Suprapubic skin (tissue), 4 donors: Measurements from ENCODE around the gene MRGPRF. TPM values are rescaled to one million over a fixed set of nuclear protein-coding genes. Genes with fewer than 3 reads are reported as not detected.
"Not testable (repeated sequence)": the region's sequence is repeated elsewhere in the genome, so short reads cannot be mapped to it uniquely, and the experiment has no call there.

Source experiments
- DNase-seq, 2 donors: peaks; one replicate each; pipeline ENCODE4 v3.0.0-alpha.2; 2019; ENCODE audit warnings: low spot score in 2 of 2
- H3K27ac ChIP-seq: fragments of 200-600 bp; sonication (generic); one replicate; pipeline ENCODE4 v1.5.1; 2019
- H3K27me3 ChIP-seq: fragments of 200-600 bp; sonication (generic); one replicate; pipeline ENCODE4 v1.5.1; 2019
- H3K36me3 ChIP-seq: fragments of 200-600 bp; sonication (generic); one replicate; pipeline ENCODE4 v1.5.1; 2019
- H3K4me1 ChIP-seq: fragments of 200-600 bp; sonication (generic); one replicate; pipeline ENCODE4 v1.5.1; 2019
- H3K4me3 ChIP-seq: fragments of 200-600 bp; sonication (generic); one replicate; pipeline ENCODE4 v1.5.1; 2019; ENCODE audit warnings: mild to moderate bottlenecking
- H3K9me3 ChIP-seq: fragments of 200-600 bp; sonication (generic); one replicate; pipeline ENCODE4 v1.5.1; 2019
- CTCF ChIP-seq, 2 donors: fragments of 200-600 bp in 1 of 2; fragments of 450-650 bp in 1 of 2; sonication (generic) in 1 of 2; IDR thresholded peaks; one replicate each; pipeline ENCODE4 v1.5.1; 2016 to 2019; ENCODE audit warnings: antibody characterized with exemption in 2 of 2, mild to moderate bottlenecking in 1 of 2, moderate library complexity in 1 of 2
- EP300 ChIP-seq: sonication (generic); formaldehyde crosslinking; IDR thresholded peaks from one replicate; pipeline ENCODE4 v1.6.1; 2017; ENCODE audit warnings: antibody characterized with exemption
- POLR2A ChIP-seq, 2 donors: fragments of 450-650 bp; IDR thresholded peaks; one replicate each; pipeline ENCODE4 v1.6.1; 2017; ENCODE audit warnings: antibody characterized with exemption in 2 of 2, mild to moderate bottlenecking in 2 of 2, moderate library complexity in 2 of 2
- POLR2AphosphoS5 ChIP-seq, 3 donors: sonication (generic); formaldehyde crosslinking; IDR thresholded peaks; one replicate each; pipeline ENCODE4 v1.6.1; 2017; ENCODE audit warnings: antibody characterized with exemption in 3 of 3
- WGBS: methylation state at CpG from one replicate; pipeline ENCODE4 v1.1.5; 2018; 5-methylcytosine and 5-hydroxymethylcytosine counted together
- total RNA-seq, 4 donors: library from RNA; depleted of rRNA; stranded (reverse); fragments of >200 nt; gene quantifications; one replicate each; pipeline ENCODE4 v1.1.0, GENCODE V29; 2016

Gene MRGPRF
- total RNA-seq, 4 donors from 2014 or later: 2.0 to 9.8 (median 4.8) TPM

GRCh38 chr11:69001243-69002081 is 11.6 kb downstream of the MRGPRF start:
- Histone ChIP-seq H3K9me3 (no peaks in the 10 kb centered on the region), H3K4me3 (no peak overlapping the region), H3K36me3 (peaks cover 3% of the 10 kb centered on the region), H3K27ac (peak overlapping the region; percentile 73), H3K4me1 (peaks cover 43% of the 10 kb centered on the region), H3K27me3 (no peaks in the 10 kb centered on the region)
- peak; percentile 62 to 63 for DNase-seq
- 76% methylated on average over 18 of the region's 23 CpGs for WGBS
- TF ChIP-seq POLR2AphosphoS5 (IDR thresholded peaks at IDR 0.05) (no peak), POLR2A (IDR thresholded peaks at IDR 0.05) (no peak), CTCF (IDR thresholded peaks at IDR 0.05) (no peak), EP300 (no peak)

GRCh38 chr11:69000831-69001242 is 12.2 kb downstream of the MRGPRF start:
- TF ChIP-seq CTCF (IDR thresholded peaks at IDR 0.05) (peak; percentile 50 to 61), EP300 (no peak)
- peak; percentile 82 to 83 for DNase-seq
- Histone ChIP-seq H3K4me3 (no peak overlapping the region), H3K4me1 (peaks cover 43% of the 10 kb centered on the region), H3K27ac (peak overlapping the region; percentile 73), H3K36me3 (peaks cover 3% of the 10 kb centered on the region), H3K27me3 (no peaks in the 10 kb centered on the region), H3K9me3 (no peaks in the 10 kb centered on the region)
- 13% methylated on average over 8 of the region's 8 CpGs for WGBS

GRCh38 chr11:69000391-69000790 is 12.7 kb downstream of the MRGPRF start:
- no peak for DNase-seq
- Histone ChIP-seq H3K27ac (peak overlapping the region; percentile 73), H3K27me3 (no peaks in the 10 kb centered on the region), H3K9me3 (no peaks in the 10 kb centered on the region), H3K4me1 (peaks cover 43% of the 10 kb centered on the region), H3K4me3 (no peak overlapping the region), H3K36me3 (peaks cover 3% of the 10 kb centered on the region)
- TF ChIP-seq POLR2AphosphoS5 (IDR thresholded peaks at IDR 0.05) (no peak), EP300 (no peak), POLR2A (IDR thresholded peaks at IDR 0.05) (no peak), CTCF (IDR thresholded peaks at IDR 0.05) (no peak)
- WGBS: 71% methylated on average over 5 of the region's 5 CpGs

GRCh38 chr11:68999748-69000355 is 13.2 kb downstream of the MRGPRF start:
- Histone ChIP-seq H3K4me1 (peaks cover 43% of the 10 kb centered on the region), H3K27ac (peak overlapping the region; percentile 47)
- H3K4me3 ChIP-seq, H3K9me3 ChIP-seq, H3K27me3 ChIP-seq, H3K36me3 ChIP-seq: not testable (repeated sequence)
- 90% methylated on average over 11 of the region's 12 CpGs for WGBS
- peak; percentile 48 to 64 for DNase-seq

- WGBS: 81% methylated on average over 8 of the region's 8 CpGs
- peak; percentile 44 to 70 for DNase-seq
- peak overlapping the region; percentile 47 for H3K27ac ChIP-seq
Observed at GRCh38 chr11:68999093-68999747, 13.8 kb downstream of the MRGPRF start.

More at GRCh38 chr11:68999093-68999747, 13.8 kb downstream of the MRGPRF start:
- Histone ChIP-seq H3K4me1 (peaks cover 43% of the 10 kb centered on the region), H3K9me3 (no peaks in the 10 kb centered on the region), H3K27me3 (peaks cover 3% of the 10 kb centered on the region), H3K36me3 (peaks cover 3% of the 10 kb centered on the region), H3K4me3 (no peak overlapping the region)
- TF ChIP-seq EP300 (no peak), POLR2AphosphoS5 (IDR thresholded peaks at IDR 0.05) (no peak), CTCF (IDR thresholded peaks at IDR 0.05) (no peak), POLR2A (IDR thresholded peaks at IDR 0.05) (no peak)
